Naive thymus-derived CD8-positive, alpha-beta T cell (primary cell): ENCODE data around the gene P2RY8. TPM values are rescaled to one million over a fixed set of nuclear protein-coding genes. Genes with fewer than 3 reads are reported as not detected.

ENCODE experiments used
- ATAC-seq, 2 donors: fragments of 150-1000 bp; cut with Tn5 transposase in 1 of 2; sonication (Bioruptor Pico), chemical (Tn5 transposase) in 1 of 2; 1 replicate in 1 of 2; 2 replicates in 1 of 2; pipeline ENCODE4 v1.10.0; 2021; ENCODE audit warnings: mild to moderate bottlenecking in 2 of 2, moderate library complexity in 2 of 2
- POLR2A ChIA-PET: fragments of 350-600 bp; sonication (Branson Sonifier 250); formaldehyde crosslinking; loops from one replicate; lab custom pipeline; 2021; ENCODE audit warnings: antibody characterized with exemption; lab: Charles Lee
- DNase-seq, 10 donors: peaks; one replicate each; pipeline versions ENCODE4 v3.0.0 to v3.0.0-alpha.2; 2020 to 2022
- H3K27ac Mint-ChIP-seq, 10 donors: one replicate each; pipeline ENCODE4 v1.8.0; 2020 to 2022; ENCODE audit warnings: mild to moderate bottlenecking in 10 of 10, mixed read lengths in 10 of 10, moderate library complexity in 4 of 10, inconsistent platforms in 1 of 10
- H3K27me3 Mint-ChIP-seq, 5 donors: one replicate each; pipeline ENCODE4 v1.8.0; 2021 to 2022; ENCODE audit warnings: mixed read lengths in 5 of 5
- H3K36me3 Mint-ChIP-seq, 3 donors: one replicate each; pipeline ENCODE4 v1.8.0; 2020 to 2022; ENCODE audit warnings: mixed read lengths in 3 of 3, mild to moderate bottlenecking in 2 of 3, inconsistent platforms in 1 of 3
- H3K4me1 Mint-ChIP-seq, 4 donors: one replicate each; pipeline ENCODE4 v1.8.0; 2021 to 2022; ENCODE audit warnings: mixed read lengths in 4 of 4
- H3K4me3 Mint-ChIP-seq, 10 donors: one replicate each; pipeline ENCODE4 v1.8.0; 2020 to 2022; ENCODE audit warnings: mild to moderate bottlenecking in 10 of 10, mixed read lengths in 10 of 10, moderate library complexity in 6 of 10, inconsistent platforms in 1 of 10
- H3K9me3 Mint-ChIP-seq, 9 donors: one replicate each; pipeline ENCODE4 v1.8.0; 2020 to 2022; ENCODE audit warnings: mixed read lengths in 9 of 9, mild to moderate bottlenecking in 3 of 9, inconsistent platforms in 1 of 9, moderate library complexity in 1 of 9
- polyA plus RNA-seq, 3 donors: library from polyadenylated mRNA; unstranded; fragments of 300-500 nt; fragmentation: Illumina TruSeq; gene quantifications; one replicate each; pipeline ENCODE4 v1.2.3, GENCODE V29; 2021
- total RNA-seq, 8 experiments: library from RNA in 2 of 8; stranded (reverse) in 2 of 8; gene quantifications; one replicate each; pipeline ENCODE4 v1.2.3 and lab custom pipeline; 2021 to 2026

Gene P2RY8
- total and polyA plus RNA-seq, 5 experiments from 2014 or later, result 131 to 190 (median 163) TPM

DNA sequence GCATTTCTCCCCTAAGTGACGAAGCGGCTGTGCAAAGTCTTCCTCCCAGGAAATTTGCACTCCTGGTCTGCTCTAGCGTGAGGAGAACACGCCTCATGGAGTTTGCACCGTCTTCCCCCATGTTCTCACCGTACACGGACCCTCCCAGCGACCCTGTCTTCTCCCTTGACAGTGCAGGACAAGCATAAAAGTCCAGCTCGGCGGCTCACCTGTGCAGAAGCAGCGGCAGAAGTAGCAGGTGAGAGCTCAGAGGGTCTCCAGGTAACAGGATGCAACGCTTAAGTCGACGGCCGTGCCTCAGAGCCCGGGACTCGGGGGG, 314 bp downstream of the P2RY8 start:
- Mint-ChIP-seq H3K27ac (peak overlapping the region; percentile 95 to 100 (median 99)), H3K36me3 (peaks cover 7 to 8% (median 7%) of the 10 kb centered on the region in 3 donors), H3K9me3 (no peaks in the 10 kb centered on the region), H3K4me1 (peaks cover 11 to 24% (median 20%) of the 10 kb centered on the region in 4 donors), H3K27me3 (no peaks in the 10 kb centered on the region), H3K4me3 (peak overlapping the region; percentile 93 to 98 (median 98))
- DNase-seq (peak in 2 of 10 donors; percentile 12 to 27), ATAC-seq (peak; percentile 24 to 33)
- POLR2A ChIA-PET, result no interaction called here

DNA sequence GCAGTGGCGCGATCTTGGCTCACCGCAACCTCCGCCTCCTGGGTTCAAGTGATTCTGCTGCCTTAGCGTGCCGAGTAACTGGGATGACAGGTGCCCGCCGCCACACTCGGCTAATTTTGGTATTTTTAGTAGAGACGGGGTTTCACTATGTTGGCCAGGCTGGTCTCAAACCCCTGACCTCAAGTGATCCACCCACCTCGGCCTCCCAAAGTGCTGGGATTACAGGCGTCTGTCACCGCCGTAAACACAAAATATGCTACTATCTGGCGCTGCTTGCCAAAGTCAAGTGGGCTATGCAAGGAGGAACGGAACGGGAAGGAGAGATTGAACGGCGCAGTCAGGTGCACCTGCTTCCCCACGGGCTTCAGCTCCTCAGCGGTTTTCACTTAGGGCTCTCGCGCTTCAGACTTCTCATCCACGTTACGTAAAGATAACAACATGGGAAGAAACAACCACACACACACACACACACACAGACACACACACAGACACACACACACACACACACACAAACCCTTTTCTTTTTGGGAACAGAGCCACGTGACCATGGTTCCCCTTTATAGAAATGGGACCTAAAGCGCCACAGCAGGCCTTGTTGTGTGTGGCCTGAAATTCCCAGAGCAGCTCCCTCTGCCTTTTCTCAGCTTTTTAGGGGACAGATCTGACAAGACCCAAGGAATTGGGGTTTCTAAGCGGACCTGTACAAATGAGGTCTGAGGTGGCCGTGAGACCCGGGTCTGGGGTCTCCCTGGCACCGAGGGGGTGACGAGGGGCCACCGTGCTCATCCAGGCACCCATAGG, 1.5 kb downstream of the P2RY8 start:
- Mint-ChIP-seq H3K36me3 (peaks cover 7 to 8% (median 7%) of the 10 kb centered on the region in 3 donors), H3K4me1 (peaks cover 11 to 24% (median 20%) of the 10 kb centered on the region in 4 donors), H3K27ac (peak overlapping the region; percentile 95 to 100 (median 99)), H3K27me3 (no peaks in the 10 kb centered on the region), H3K9me3 (no peaks in the 10 kb centered on the region), H3K4me3 (peak overlapping the region; percentile 93 to 98 (median 98))
- POLR2A ChIA-PET, result no interaction called here
- DNase-seq, result peak in 8 of 10 donors; percentile 9 to 54 (median 39)
- peak in 1 of 2 donors; percentile 3 for ATAC-seq

DNA sequence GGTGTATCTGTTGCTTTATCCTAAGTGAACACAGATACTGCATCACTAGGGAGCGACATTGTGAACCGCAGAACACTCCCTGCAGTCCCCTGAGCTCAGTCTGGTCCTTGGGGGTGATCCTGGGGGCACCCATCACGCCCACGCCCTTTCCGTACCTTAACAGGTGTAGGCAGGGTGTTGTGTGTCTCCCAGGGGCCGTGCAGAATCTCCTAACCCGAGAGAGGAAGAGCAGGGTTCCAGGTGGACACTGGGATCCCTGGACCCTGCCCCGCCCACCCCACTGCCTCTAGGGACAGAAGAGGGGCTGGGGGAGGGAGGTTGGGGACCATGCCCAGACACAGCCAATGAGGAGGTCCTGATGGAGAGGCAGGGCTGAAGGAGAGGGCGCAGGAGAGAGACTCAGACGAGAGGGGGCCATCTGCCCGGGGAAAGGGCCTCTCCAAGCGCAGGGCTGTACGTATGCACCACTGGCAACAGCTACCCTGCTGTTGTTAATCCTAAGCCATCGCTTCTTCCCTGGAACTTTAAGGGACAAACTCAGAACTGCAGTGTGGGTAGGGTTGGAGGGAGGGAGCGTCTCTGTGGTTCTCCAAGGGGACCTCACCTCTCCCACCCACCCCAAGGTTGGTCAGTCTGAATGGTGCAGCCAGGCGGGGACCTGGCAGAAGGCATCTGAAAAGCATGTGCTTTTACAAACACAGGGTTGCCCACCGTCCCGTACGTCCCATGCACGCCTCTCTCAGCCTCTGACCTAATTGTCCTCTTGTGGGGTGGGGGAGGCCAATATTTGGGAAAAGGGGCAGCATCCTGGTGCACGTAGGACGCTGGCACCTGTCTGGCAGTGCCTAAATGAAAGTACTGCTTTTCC, 2.5 kb downstream of the P2RY8 start:
- ATAC-seq (peak; percentile 31 to 39), DNase-seq (peak in 9 of 10 donors; percentile 10 to 73 (median 59))
- POLR2A ChIA-PET, result no interaction called here
- Mint-ChIP-seq H3K4me3 (peak overlapping the region; percentile 93 to 98 (median 98)), H3K27me3 (no peaks in the 10 kb centered on the region), H3K4me1 (peaks cover 11 to 24% (median 20%) of the 10 kb centered on the region in 4 donors), H3K36me3 (peaks cover 7 to 8% (median 7%) of the 10 kb centered on the region in 3 donors), H3K9me3 (no peaks in the 10 kb centered on the region), H3K27ac (peak overlapping the region; percentile 95 to 100 (median 99))

DNA sequence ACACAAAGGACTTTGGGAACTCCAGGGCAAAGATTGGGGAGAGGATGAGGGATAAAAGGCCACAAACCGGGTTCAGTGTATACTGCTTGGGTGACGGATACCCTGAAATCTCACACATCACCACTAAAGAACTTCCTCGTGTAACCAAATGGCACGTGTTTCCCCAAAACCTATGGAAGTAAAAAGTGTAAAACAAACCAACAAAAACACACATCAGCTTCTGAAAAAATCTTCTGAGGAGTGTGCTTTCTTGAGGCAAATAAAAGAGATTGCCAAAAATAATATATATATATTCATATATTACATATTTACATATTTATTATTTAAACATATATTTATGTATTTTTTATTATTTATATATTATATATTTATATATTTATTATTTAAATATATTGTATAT, 3.9 kb downstream of the P2RY8 start:
- Mint-ChIP-seq H3K4me1 (peaks cover 11 to 19% (median 18%) of the 10 kb centered on the region in 4 donors), H3K27me3 (no peaks in the 10 kb centered on the region), H3K36me3 (peaks cover 7 to 8% (median 7%) of the 10 kb centered on the region in 3 donors), H3K27ac (peak overlapping the region in 1 of 10 donors; percentile 76), H3K9me3 (no peaks in the 10 kb centered on the region), H3K4me3 (peak overlapping the region in 6 of 10 donors; percentile 6 to 57 (median 38))
- DNase-seq, result no peak
- ATAC-seq, result no peak
- POLR2A ChIA-PET, result no interaction called here

DNA sequence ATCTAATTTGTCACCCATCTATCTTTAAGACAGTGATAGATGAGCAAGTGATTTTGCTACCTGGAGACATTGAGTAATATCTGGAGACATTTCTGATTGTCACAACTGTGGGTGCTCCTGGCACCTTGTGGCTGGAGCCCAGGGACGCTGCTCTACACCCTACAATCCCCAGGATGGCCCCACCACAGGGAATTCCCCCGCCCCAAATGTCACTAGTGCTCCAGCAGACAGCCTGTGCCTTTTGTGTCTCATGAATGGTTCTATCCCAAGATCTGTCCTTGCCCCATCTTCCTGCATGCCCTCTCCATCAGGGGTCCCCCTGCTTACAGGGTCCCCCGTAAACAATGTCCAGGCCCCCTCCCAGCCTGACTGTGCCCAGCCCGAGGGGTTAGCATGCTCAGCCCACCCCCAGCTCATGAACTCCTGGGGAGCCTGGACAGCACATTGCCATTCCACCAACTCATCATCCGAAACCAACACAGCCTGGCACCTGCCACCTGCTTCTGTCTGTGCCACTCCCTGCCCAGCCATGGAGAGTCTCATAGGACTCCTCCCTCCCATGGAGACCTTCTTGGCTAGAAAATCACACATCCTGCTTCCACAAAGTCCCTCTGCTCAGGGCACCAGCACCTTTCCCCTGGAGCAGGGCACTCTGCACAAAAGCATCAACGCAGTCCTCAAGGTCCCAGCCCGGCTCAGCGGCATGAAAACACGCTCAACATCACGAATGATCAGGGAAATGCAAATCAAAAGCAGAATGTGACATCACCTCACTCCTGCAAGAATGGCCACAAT, 5.7 kb downstream of the P2RY8 start:
- H3K4me1 Mint-ChIP-seq, result peaks cover 5 to 10% (median 8%) of the 10 kb centered on the region in 4 donors
- no peak for ATAC-seq
- H3K27ac Mint-ChIP-seq, result no peak overlapping the region
- H3K36me3 Mint-ChIP-seq, result peaks cover 7 to 8% (median 7%) of the 10 kb centered on the region in 3 donors
- no peak overlapping the region for H3K4me3 Mint-ChIP-seq
- POLR2A ChIA-PET, result no interaction called here
- no peaks in the 10 kb centered on the region for H3K27me3 Mint-ChIP-seq
- peak in 1 of 10 donors; percentile 15 for DNase-seq
- H3K9me3 Mint-ChIP-seq, result no peaks in the 10 kb centered on the region

DNA sequence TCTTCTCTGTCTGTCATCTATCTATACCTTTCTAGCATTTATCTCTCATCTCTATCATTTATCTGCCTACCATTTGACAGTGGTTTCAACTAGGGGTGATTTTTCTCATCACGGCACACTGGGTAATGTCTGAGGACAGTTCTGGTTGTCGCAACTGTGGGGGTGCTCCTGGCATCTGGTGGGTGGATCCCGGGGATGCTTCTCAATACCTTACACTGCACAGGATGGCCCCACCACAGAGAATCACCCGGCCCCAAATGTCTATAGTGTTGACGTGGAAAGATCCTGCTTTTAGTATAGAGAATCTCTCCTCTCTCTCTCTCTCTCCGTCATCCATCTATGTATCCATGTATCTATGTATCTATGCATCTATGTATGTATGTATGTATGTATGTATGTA, 7.2 kb downstream of the P2RY8 start:
- POLR2A ChIA-PET, result no interaction called here
- Mint-ChIP-seq H3K27ac (no peak overlapping the region), H3K27me3 (no peaks in the 10 kb centered on the region), H3K4me1 (peaks cover 3 to 10% (median 8%) of the 10 kb centered on the region in 4 donors), H3K36me3 (peaks cover 0 to 8% (median 7%) of the 10 kb centered on the region in 3 donors), H3K4me3 (no peak overlapping the region), H3K9me3 (no peaks in the 10 kb centered on the region)
- DNase-seq (no peak), ATAC-seq (no peak)

DNA sequence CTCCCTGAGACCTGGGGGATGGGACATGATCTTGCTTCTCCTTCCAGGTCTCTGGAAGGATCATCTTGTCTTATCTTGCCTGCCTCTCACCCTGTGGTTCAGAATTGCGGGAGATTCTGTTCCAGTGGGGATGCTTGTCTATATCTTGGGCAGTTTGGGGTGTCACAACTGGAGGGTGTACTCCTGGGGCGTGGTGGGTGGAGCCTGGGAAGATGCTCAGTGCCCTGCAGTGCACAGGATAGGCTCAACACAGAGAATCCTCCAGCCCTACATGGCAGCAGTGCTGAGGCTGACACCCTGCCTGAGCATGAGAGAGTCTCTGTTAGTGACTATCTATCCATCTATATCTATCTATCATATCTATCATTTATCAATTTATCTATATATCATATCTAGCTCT, 7.7 kb downstream of the P2RY8 start:
- H3K36me3 Mint-ChIP-seq, result peaks cover 0 to 8% (median 7%) of the 10 kb centered on the region in 3 donors
- peaks cover 3 to 10% (median 8%) of the 10 kb centered on the region in 4 donors for H3K4me1 Mint-ChIP-seq
- ATAC-seq, result no peak
- no peaks in the 10 kb centered on the region for H3K9me3 Mint-ChIP-seq
- POLR2A ChIA-PET, result no interaction called here
- H3K27ac Mint-ChIP-seq, result no peak overlapping the region
- H3K4me3 Mint-ChIP-seq, result no peak overlapping the region
- DNase-seq, result peak in 1 of 10 donors; percentile 17
- no peaks in the 10 kb centered on the region for H3K27me3 Mint-ChIP-seq

DNA sequence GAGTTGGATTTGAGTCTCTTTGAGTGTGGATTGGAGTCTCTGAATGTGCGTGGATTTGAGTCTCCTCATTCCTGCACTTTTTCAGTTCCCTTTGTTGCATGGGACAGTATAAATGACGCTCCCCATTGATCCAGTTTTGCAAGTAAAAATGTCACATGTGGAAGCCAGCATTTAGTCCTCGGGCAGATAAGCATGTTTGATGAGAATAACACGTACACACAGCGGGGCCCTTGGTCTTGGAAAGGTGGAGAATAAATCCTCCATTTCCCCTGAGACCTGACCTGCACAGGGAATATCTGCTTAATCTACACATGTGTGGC, 8.1 kb downstream of the P2RY8 start:
- ATAC-seq, result no peak
- Mint-ChIP-seq H3K27me3 (no peaks in the 10 kb centered on the region), H3K4me3 (no peak overlapping the region), H3K9me3 (no peaks in the 10 kb centered on the region), H3K36me3 (peaks cover 0 to 8% (median 7%) of the 10 kb centered on the region in 3 donors), H3K4me1 (peaks cover 2 to 8% (median 7%) of the 10 kb centered on the region in 4 donors), H3K27ac (no peak overlapping the region)
- no peak for DNase-seq
- POLR2A ChIA-PET, result no interaction called here

DNA sequence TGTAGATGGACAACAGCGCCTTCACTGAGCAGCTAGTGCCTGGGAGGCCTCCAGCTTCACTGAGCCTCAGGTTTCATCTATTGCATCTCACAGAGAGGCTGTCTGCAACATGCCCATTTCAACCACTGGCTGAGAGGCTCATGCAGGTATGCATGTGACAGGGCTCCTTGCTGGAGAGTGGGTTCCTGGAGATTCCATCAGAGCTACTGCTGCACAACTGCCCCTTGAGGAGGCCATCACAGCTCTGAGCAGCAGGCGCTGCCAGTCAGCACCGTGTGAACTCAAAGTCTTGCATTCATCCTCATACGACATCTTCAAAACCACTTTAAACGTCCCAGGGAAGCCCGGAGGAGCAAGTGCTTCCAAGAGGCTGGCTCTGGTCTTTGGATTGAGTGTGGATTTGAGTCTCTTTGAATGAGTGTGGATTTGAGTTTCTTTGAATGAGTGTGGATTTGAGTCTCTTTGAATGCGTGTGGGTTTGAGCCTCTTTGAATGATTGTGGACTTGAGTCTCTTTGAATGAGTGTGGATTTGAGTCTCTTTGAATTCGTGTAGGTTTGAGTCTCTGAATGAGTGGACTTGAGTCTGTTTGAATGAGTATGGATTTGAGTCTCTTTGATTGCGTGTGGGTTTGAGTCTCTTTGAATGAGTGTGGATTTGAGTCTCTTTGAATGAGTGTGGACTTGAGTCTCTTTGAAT, 8.7 kb downstream of the P2RY8 start:
- POLR2A ChIA-PET, result no interaction called here
- H3K4me1 Mint-ChIP-seq, result peaks cover 2 to 10% (median 8%) of the 10 kb centered on the region in 4 donors
- peaks cover 0 to 9% (median 8%) of the 10 kb centered on the region in 3 donors for H3K36me3 Mint-ChIP-seq

DNA sequence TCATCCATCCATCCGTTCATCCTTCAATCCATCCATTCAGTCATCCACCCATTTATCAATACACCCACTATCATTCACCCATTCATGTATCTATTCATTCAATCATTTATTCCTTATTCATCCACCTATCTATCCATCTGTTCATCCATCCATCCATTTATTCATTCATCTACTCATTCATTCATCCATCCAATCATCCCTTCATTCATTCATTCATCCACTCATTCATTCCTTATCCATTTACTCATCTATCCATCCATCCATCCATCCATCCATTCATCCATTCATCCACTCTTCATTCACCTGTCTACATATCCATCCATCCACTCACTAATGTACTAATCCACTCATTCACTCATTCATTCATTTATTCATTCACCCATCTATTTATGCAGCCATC, 9.5 kb downstream of the P2RY8 start:
- H3K4me1 Mint-ChIP-seq, result peaks cover 3 to 9% (median 7%) of the 10 kb centered on the region in 4 donors
- no peak overlapping the region for H3K27ac Mint-ChIP-seq
- ATAC-seq (no peak), DNase-seq (no peak)
- H3K4me3 Mint-ChIP-seq, result no peak overlapping the region
- POLR2A ChIA-PET, result no interaction called here
- H3K9me3 Mint-ChIP-seq, result no peaks in the 10 kb centered on the region
- H3K27me3 Mint-ChIP-seq, result no peaks in the 10 kb centered on the region
- peaks cover 0 to 5% (median 4%) of the 10 kb centered on the region in 3 donors for H3K36me3 Mint-ChIP-seq

More for the DNA sequence above, 8.7 kb downstream of the P2RY8 start:
- H3K9me3 Mint-ChIP-seq, result no peaks in the 10 kb centered on the region
- no peak overlapping the region for H3K27ac Mint-ChIP-seq
- ATAC-seq (no peak), DNase-seq (peak in 1 of 10 donors; percentile 10)
- no peaks in the 10 kb centered on the region for H3K27me3 Mint-ChIP-seq
- no peak overlapping the region for H3K4me3 Mint-ChIP-seq

DNA sequence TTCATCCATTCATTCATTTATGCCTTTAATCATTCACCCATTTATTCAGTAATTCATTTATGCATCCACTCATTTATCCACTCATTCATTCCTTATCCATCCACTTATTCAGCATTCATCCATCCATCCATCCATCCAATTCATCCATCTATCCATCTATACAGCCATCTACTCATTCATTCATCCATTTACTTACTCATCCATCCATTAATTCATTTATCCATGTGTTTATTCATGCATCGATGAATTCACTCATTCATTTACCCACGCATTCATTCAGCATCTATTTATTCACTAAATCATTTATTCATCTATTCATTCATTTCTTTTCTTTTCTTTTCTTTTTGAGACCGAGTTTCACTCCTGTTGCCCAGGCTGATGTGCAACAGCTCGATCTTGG, 10.4 kb downstream of the P2RY8 start:
- no peak for DNase-seq
- H3K27ac Mint-ChIP-seq, result no peak overlapping the region
- no peak for ATAC-seq
- POLR2A ChIA-PET, result no interaction called here
- H3K4me1 Mint-ChIP-seq, result peaks cover 7 to 14% (median 13%) of the 10 kb centered on the region in 4 donors
- no peaks in the 10 kb centered on the region for H3K9me3 Mint-ChIP-seq
- H3K27me3 Mint-ChIP-seq, result no peaks in the 10 kb centered on the region
- peaks cover 0 to 6% (median 5%) of the 10 kb centered on the region in 3 donors for H3K36me3 Mint-ChIP-seq
- H3K4me3 Mint-ChIP-seq, result no peak overlapping the region
